Measurements from ENCODE around the gene C17orf67. TPM values are rescaled to one million over a fixed set of nuclear protein-coding genes. Genes with fewer than 3 reads are reported as not detected.

The C17orf67 gene
- total and polyA plus RNA-seq, 2 of the 8 experiments (the other 6 are each of a cell fraction or from before 2014, with no cell fraction given), result 0.67 to 2.2 TPM

- no peak for TF ChIP-seq MAFK (IDR thresholded peaks at IDR 0.05; ENCODE audit: low read depth, low read length)
- TF ChIP-seq TBP (IDR thresholded peaks at IDR 0.05; ENCODE audit: low read depth, low read length), result no peak
- no peak for TF ChIP-seq RXRA (IDR thresholded peaks at IDR 0.05; ENCODE audit: insufficient read depth, low read depth, low read length)
- no peak for TF ChIP-seq JUND (IDR thresholded peaks at IDR 0.05; ENCODE audit: low read length)
- TF ChIP-seq SIX5 (IDR thresholded peaks at IDR 0.05; ENCODE audit: low read depth, low read length), result no peak
- no peak for TF ChIP-seq NRF1 (IDR thresholded peaks at IDR 0.05; ENCODE audit: low read depth, low read length)
- no peak for TF ChIP-seq TAF7 (optimal IDR thresholded peaks at IDR 0.05; ENCODE audit: borderline replicate concordance, low read depth, low read length)
- no peak for TF ChIP-seq BACH1 (IDR thresholded peaks at IDR 0.05; ENCODE audit: low read length)
- TF ChIP-seq GABPA (IDR thresholded peaks at IDR 0.05; ENCODE audit: borderline replicate concordance, insufficient read depth, low read length), result no peak
Observed at GRCh38 chr17:56868716-56869115, 35.0 kb upstream of the C17orf67 start (continued).

Measured in H1 (cell line).